Hematopoietic multipotent progenitor cell (in vitro differentiated cells): ENCODE measurements around the gene COL20A1. TPM values are rescaled to one million over a fixed set of nuclear protein-coding genes. Genes with fewer than 3 reads are reported as not detected.

Experiments
- DNase-seq, 3 donors: peaks; one replicate each; pipeline ENCODE4 v3.0.0-alpha.2; 2011 to 2015; ENCODE audit warnings: low read depth in 2 of 3, low spot score in 2 of 3
- total RNA-seq: library from RNA; depleted of rRNA; stranded (reverse); fragments of >200 nt; gene quantifications from one replicate; pipeline ENCODE4 v1.2.3, GENCODE V29; 2012

COL20A1 gene
- total RNA-seq, 1 donor = not detected

DNA sequence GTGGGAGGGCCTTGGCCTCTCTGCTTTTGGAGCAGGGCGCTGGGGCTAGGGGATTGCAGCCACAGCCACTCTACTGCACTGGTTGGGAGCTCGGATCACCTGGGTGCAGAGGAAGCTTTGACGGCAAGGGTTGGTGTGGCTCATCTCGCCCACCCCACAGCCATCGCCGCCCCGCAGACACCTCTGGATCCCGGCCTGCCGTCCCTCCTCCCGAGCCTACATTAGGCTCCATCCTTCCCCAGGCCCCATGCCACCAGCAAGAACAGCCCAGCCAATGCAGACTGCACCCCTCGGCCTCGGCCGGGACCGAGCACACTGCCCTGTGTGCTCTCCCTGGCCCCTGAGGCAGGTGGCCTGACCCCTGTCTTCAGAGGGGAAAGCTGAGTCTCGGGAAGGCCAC lies 32.5 kb upstream of the COL20A1 start:
- DNase-seq = no peak

DNA sequence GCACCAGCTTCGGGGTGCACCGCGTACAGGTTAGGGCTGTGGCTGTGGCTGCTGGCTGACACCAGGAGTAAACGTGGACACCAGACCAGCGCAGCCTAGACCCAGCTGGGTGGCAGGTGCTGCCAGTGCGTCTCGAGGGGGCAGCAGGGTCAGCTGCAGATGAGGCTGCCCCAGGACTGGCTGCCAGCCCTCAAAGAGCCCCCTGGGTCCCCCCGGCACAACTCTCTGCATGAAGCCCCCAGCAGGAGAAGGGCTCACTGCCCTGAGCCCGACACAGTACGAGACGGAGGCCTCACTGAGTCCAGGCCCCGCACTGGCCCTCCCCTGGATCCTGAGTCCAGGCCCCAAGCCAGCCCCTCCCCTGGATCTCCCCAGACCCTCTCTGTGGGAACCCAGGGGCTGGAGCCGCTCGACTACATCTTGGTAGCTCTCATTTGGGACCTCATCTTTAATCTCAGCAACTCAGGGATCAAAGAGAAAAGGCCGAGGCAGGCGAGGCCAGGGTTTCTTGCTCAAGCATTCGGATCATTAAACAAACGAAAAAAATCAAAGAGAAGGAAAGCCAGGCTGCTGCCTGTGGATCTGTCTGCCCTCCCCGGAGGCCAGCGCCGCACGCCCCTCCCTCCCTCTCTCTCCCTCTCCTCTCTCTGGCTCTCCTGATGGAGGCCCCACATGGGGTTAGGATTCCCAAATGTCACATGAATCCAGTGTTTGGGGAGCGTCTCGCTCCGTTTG lies 31.8 kb upstream of the COL20A1 start:
- DNase-seq = no peak

DNA sequence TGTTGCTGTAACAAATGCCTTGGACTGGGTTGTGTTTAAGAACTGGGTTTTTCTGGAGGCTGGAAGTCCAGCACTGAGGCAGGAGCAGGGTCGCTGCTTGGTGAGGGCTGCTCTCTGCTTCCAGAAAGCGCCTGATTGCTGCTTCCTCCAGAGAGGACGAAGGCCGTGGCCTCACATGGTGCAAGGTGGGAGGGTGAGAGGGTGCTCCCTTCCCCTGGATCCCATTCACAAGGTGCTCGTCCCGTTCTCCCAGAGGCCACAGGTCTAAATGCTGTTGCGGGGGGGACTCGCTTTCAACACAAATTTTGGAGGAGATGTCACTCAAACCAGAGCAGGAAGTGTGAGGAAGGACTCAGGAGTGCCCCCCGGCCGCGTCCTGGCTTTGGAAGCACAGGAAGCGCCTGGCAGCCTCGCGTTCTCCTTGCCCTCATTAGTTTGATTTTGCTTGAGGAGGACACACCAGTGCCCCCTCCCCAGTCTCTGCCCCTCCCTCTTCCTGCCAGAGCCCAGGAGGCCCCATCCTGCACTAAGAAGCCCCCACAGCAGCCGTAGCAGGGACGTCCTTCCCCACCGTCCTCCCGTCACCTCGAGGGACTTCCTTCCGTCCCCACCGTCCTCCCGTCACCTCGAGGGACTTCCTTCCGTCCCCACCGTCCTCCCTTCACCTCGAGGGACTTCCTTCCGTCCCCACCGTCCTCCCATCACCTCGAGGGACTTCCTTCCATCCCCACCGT lies 31.0 kb upstream of the COL20A1 start:
- DNase-seq = no peak

DNA sequence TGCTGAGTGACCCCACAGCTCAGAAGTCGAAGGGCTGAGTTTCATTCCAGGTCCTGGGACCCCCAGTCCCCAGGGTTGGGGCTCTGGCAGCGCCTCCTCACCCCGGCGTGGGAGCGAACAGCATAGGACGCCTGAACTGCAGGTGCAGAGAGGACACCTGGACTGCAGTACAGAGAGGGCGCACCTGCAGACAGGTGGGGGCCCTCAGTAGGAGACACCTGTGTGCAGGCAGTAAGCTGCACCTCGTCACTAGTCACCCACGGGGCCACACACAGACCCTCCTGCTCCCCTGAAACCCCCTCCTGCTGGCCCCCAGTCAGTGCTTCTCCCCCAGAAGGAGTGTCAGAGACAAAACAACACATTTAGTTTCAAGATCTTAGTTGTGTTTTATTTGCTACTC lies 30.1 kb upstream of the COL20A1 start:
- no peak for DNase-seq

DNA sequence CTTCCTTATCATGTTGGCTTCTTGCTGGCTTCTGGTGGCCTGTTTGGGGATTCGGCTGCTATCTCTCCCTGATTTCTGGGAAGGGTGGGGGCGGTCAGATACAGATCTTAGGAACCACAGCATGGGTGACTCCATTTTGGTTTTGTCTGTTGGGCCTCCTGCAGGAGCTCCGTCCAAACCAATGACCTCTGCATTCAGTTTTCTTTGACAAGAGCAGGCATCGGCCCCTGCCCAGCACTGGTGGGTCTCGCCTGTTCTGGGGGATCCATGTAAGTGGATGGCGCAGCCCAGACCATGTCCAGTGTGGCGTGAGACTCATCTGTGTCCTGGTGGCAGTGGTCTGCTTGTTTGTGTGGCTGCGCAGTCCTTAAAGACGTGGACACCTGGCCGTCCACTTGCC lies 29.0 kb upstream of the COL20A1 start:
- no peak for DNase-seq

DNA sequence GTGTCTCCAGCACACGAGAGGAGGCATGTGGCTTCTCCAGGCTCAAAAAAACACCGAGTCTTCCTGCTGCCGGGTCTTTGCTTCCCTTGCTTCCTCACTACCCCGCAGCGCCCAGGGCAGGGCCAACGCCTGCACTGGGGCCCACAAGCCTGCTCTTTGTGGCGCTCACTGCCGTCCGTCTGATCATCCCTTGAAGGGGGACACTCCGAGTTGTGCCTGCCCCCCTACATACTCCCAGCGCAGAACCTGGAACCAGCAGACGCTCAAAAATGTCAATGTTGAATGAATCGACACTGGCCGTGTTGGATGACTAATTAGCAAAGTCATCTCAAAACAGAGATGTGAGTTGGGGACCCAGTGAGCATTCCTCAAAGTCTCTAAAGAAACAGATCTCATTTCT lies 28.5 kb upstream of the COL20A1 start:
- DNase-seq = no peak

DNA sequence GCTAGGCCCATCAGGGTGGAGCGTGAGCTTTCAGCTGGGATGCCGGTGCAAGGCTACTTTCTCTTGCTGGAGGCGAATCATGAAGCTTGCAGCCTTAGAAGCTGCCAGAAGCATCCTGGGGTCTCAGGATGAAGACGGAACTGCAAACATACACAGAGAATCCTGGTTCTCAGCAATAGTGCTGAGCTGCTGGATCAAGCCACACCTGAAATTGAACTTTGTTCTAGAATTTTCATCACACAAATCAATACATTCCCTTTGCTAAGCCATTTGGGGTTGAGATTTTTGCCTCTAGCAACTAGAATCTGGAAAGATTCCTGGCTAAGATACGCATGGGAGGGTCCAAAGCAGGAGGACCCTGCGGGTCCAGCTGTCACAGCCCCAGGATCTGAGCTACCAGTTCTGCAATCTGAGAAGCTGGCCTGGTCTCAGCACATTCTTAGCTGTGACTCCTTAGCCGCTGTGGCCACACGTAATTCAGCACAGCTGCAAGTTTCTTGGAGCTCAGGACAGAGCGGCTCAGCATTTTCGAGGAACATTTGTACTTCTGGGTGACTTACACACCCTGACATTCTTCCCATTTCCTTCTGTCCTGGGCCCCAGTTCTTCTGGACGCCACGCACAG lies 27.0 kb upstream of the COL20A1 start:
- DNase-seq = no peak

DNA sequence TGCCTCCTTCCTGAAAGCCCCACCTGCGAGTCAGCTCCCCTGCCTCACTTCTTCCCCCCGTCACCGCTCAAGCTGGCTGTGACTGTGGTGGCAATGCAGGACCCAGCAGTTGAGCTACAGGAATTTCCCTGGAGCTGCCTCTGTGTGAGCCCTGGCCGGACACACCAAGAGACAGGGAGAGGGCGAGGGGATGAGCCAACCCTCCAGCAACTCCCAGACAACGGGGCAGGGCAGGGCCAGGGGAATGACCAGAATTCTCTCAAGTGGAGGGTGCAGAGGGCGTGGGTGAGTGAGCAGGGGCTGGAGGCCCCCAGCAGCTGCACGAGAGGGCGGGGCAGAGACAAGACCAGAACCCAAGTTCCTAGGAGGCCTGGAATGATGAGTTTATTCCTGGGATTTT lies 25.3 kb upstream of the COL20A1 start:
- no peak for DNase-seq

DNA sequence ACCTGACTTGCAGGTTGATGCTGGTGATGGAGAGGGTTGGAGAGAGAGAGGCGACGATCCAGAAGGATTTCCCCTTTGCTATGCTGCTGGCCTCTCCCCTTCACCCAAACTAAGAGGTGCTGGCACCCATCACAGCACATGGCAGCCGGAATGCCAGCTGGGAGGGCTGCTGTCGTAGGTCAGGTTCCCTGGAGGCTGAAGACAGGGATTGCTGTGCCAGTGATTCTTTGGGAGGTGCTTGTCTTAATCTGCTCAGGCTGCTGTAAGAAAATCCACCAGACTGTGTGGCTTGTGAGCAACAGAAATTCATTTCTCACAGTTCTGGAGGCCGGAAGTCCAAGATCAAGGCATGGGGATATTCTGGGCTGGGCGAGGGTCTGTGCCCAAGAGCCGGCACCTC lies 24.7 kb upstream of the COL20A1 start:
- no peak for DNase-seq

DNA sequence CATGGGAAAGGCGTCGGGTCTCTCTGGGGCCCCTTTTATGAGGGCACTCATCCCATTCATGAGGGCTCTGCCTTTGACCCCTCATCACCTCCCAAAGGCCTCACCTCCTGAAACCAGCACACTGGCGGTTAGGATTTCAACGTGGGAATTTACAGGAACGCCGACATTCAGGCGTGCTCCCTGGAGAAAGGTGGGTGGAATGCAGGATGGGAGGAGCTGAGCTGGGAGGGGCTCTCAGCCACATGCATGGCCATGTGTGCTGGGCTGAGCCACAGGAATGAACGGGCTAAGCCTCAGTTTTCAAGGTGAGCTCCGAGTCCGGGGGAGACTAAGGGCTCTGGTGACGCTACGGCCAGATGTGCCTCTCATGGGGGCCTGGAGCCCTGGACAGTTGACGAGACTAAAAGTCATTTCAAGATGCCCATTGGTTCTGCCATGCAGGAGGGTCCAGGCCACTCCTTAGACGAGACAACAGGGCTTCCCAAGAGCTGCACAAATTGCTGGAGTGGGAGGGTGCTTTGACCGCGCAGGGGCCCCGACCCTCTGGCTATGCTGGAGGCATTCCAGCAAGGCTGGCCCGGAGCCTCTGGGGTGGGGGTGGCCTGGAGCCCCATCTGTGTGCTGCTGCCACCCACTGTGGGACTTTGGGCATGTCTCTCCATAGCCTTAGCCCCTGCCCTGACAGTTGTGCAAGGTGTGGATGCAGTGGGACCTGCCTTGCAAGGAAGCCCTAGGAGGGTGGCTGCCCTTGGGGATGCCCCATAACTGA lies 24.1 kb upstream of the COL20A1 start:
- no peak for DNase-seq

DNA sequence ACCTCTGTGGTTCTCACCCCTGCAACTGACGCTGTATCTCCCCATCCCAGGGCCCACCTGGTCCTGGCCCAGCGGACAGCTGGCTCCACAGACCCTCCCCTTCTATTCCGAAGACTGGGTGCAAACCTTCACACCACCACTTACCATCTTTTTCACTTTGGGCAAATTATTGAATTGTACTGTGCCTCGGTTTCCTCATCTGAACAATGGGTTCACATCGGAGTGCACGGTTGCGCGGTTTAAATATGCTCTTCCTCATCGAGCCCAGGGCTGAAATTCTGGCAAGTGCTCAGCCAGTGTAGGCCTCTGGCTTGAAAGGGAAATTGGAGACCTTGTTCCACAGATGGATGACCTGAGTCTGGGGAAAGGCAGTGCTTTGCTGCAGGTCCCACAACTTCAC lies 23.3 kb upstream of the COL20A1 start:
- DNase-seq = no peak

DNA sequence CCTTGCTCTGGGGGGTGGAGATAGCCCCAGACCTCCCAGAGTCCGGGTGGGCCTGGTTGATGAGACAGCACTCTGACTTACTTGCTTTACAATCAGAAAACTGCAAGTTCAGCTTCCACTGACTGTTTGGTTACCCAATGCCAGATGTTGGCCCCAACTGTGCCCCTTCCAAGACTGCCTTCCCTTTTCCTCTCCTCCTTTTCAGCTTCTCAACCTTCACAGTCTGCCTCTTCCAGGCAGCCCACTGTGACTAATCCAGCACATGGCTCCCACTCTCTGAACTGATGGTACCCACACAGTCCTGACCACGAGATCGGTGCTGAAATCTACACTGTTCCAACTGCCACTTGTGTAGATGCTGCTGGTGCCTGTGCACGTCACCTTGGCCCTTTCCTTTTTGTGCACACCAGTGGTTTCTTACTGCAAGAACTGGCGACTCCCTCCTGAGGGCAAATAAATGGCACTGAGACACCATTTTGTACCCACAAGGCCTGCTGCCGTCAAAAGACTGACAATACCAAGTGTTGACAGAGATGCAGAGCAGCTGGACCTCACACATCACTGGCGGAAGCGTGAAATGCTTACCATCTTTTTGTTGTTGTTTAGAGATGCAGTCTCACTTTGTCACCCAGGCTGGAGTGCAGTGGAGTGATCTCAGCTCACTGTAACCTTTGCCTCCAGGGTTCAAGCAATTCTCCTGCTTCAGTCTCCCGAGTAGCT lies 22.2 kb upstream of the COL20A1 start:
- DNase-seq = no peak

DNA sequence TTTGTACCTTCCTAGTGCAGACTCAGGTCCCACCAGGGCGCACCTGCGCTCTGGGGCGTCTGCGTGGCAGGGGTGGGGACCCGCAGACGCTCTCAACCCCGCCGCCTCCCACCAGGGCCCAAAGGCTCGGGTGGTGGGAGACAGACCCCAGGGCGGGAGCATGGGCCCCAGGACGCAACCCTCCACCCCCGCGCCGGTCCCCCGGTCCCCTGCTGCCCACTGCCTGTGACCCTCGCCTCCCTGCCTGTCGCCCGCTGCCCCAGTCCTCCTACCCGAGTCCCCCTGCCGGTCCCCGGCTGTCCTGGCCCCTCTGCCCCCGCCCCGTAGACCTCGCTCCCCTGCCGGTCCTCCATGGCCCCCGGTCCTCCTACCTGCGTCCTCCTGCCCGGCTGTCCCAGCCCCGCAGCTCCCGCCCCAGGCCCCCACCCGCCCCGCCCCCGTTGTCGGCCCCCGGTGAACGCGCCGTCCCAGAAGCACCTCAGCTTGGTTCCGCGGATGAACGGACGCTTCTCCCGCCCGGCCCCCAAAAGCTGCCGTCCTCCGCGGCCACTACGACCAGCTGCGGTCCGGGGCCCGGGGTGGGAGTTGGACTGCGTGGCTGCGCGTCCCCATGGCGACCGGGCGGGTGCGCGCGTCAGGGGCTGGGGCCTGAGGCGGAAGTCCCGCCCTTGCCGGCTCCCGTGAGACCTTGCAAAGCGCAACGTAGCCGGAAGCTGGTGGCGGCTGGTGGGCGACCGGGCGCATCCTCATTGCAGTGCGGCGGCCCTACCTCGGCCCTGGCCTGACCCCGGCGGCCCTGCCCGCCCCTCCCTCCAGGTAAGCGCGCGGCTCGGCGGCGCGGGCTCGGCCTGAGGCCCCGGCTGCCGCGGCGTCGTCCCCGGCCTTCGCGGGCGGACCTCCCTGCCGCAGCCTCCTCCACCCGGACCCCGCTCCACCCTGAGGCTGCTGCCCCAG lies 20.6 kb upstream of the COL20A1 start, which contains the start of gene ARFGAP1:
ARFGAP1 (plus strand) TSS at position 709 of the 954 bp plus-strand sequence. CDS start 2,768 bp downstream, outside the sequence.
- peak; percentile 62 to 91 (median 90) for DNase-seq

DNA sequence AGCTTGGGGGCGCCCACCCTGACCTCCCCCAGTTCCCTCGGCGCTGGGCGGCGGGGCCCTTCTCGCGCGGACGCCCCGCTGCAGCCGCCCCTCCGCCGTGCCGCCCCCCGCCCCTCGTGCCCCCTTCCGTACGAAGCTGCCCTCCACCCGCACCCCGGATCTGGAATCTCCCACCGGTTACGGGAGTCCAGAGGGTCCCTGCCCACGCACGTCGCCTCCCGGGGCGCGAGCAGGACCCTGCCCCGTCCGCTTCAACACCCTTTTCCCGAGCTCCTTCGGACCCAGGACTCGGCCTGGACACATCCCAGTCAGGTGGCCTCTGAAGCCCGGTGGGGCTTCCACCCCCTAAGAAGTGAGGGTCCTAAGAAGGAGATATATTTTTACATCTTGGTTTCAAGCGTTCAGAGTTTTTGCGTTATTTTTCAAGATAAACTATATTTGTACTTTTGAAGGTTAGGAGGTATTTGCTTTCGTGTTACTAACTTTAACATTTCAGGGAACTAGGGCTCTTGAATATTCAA lies 19.9 kb upstream of the COL20A1 start:
- DNase-seq = no peak

DNA sequence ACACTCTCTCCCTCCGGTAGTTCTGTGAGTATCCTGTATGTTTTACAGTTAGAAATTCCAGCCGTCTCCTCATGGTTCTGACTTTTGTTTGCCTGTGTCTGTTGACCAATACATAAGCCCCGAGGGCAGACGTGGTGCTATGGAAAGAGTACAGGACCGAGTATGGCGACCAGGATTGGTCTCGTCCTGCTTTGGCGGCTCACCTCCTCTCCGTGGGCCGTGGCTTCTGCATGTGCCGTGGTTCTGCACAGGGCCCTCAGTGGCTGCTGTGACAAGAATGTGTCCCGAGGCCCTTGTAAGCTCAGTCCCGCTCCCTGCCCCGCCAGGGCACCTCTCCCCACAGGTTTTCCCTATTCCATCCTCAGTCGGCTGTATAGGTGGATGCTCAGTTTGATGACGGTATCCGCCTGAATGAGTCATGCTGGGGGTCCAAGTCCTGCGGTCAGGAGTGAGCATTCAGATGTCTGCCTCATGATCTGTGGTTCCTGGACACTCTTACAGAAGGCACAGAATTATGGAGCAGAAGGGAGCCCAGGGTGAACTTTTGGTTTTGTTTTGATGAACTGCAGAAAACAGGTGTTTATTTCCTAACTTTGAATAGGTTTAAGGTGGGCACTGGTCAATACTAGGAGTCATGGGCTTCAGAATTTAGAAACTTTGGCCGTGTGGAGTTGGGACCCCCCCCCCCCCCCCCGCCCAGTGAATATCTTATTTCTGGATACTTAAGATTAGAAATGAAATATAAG lies 19.2 kb upstream of the COL20A1 start:
- DNase-seq = no peak

DNA sequence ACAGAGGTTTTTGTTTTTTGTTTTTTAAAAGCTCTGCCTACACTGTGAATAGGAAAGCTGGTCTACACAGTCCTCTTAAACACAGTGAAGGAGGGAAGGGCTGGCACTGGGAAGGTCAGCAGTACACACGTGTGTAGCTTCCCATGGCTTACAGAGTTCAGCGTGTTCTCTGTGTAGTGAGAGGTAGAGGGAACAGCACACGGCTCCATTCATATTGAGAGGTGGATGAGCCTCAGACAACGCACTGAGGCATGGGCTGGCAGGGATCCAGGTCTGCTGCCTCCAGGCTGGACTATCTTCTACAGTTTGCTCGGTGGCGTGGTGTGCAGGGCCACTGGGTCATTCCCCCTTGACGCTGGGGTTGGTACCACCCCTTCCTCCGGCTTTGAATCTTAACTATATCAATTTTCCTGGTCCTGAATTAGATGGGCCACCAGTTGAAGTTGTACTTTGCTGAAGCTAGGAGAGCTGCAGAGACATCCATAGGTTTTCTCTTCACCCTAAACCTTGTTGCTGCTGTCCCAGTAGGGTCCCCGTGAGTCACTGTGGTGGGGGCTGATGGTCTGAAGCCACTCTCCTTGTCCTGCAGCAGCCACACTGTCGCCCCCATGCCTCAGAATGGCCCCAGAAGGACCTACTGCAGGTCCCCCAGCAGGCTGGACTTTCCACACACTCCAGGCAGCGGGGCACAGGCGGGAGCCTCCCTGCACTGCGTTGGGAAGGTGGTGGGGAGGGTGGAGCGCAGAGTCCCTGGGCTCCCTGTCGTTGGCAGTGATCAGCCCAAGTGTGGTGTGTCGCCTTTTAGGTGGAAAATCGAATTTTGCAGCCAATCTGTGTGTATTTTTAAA lies 18.4 kb upstream of the COL20A1 start:
- no peak for DNase-seq

DNA sequence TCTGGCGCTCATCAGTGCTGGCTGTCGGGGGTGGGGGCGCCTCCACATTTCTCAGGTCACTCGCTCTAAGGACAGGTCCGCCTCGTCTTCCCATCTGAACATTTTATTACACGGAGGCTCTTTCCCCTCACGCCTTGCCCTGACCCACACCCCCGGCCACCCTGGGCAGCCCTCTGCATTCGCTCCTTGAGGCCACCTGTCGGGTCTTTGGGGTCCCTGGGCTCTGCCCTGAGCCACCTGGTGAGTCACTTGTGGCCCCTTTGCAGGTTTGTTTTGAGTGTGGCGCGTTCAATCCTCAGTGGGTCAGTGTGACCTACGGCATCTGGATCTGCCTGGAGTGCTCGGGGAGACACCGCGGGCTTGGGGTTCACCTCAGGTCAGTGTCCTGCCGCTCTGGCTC lies 17.2 kb upstream of the COL20A1 start:
- DNase-seq = no peak
